ENCODE data around the gene PYY. TPM values are rescaled to one million over a fixed set of nuclear protein-coding genes. Genes with fewer than 3 reads are reported as not detected.
"Not testable (repeated sequence)": the region's sequence is repeated elsewhere in the genome, so short reads cannot be mapped to it uniquely, and the experiment has no call there.

The PYY gene
- total RNA-seq, 1 donor from 2014 or later, result not detected

GRCh38 chr17:43939886-43940285, 13.9 kb downstream of the PYY start:
- Mint-ChIP-seq H3K9me3 (no peaks in the 10 kb centered on the region), H3K27ac (no peak overlapping the region), H3K36me3 (no peaks in the 10 kb centered on the region), H3K27me3 (ENCODE audit: low read depth) (peaks cover 25% of the 10 kb centered on the region), H3K4me3 (no peak overlapping the region), H3K4me1 (peaks cover 7% of the 10 kb centered on the region)
- no peak for DNase-seq (ENCODE audit: low spot score in 2 of 2, unreplicated experiment in 2 of 2)
- TF ChIP-seq CTCF (IDR thresholded peaks at IDR 0.05; ENCODE audit: unreplicated experiment), result no peak

- H3K9me3 Mint-ChIP-seq; H3K27ac Mint-ChIP-seq; H3K4me3 Mint-ChIP-seq; H3K36me3 Mint-ChIP-seq; DNase-seq (ENCODE audit: low spot score in 2 of 2, unreplicated experiment in 2 of 2); H3K4me1 Mint-ChIP-seq: not testable (repeated sequence)
- H3K27me3 Mint-ChIP-seq (ENCODE audit: low read depth), result peaks cover 25% of the 10 kb centered on the region
These were observed 14.3 kb downstream of the PYY start for GRCh38 chr17:43939452-43939851.

GRCh38 chr17:43938838-43939182, 14.9 kb downstream of the PYY start:
- peaks cover 30% of the 10 kb centered on the region for H3K27me3 Mint-ChIP-seq (ENCODE audit: low read depth)
- no peak overlapping the region for H3K27ac Mint-ChIP-seq
- H3K4me3 Mint-ChIP-seq, result no peak overlapping the region
- no peaks in the 10 kb centered on the region for H3K36me3 Mint-ChIP-seq
- peaks cover 3% of the 10 kb centered on the region for H3K4me1 Mint-ChIP-seq
- no peak for DNase-seq (ENCODE audit: low spot score in 2 of 2, unreplicated experiment in 2 of 2)
- no peak for TF ChIP-seq CTCF (IDR thresholded peaks at IDR 0.05; ENCODE audit: unreplicated experiment)
- no peaks in the 10 kb centered on the region for H3K9me3 Mint-ChIP-seq

GRCh38 chr17:43936434-43936833, 17.3 kb downstream of the PYY start:
- no peak for DNase-seq (ENCODE audit: low spot score in 2 of 2, unreplicated experiment in 2 of 2)
- no peak overlapping the region for H3K27ac Mint-ChIP-seq
- no peak overlapping the region for H3K4me3 Mint-ChIP-seq
- peaks cover 31% of the 10 kb centered on the region for H3K27me3 Mint-ChIP-seq (ENCODE audit: low read depth)
- H3K9me3 Mint-ChIP-seq, result no peaks in the 10 kb centered on the region
- no peak for TF ChIP-seq CTCF (IDR thresholded peaks at IDR 0.05; ENCODE audit: unreplicated experiment)
- H3K36me3 Mint-ChIP-seq, result no peaks in the 10 kb centered on the region
- H3K4me1 Mint-ChIP-seq, result peaks cover 3% of the 10 kb centered on the region

GRCh38 chr17:43935926-43936261, 17.8 kb downstream of the PYY start:
- H3K4me3 Mint-ChIP-seq, result no peak overlapping the region
- no peak for TF ChIP-seq CTCF (IDR thresholded peaks at IDR 0.05; ENCODE audit: unreplicated experiment)
- no peak overlapping the region for H3K27ac Mint-ChIP-seq
- H3K9me3 Mint-ChIP-seq, result no peaks in the 10 kb centered on the region
- H3K27me3 Mint-ChIP-seq (ENCODE audit: low read depth), result peaks cover 35% of the 10 kb centered on the region
- DNase-seq (ENCODE audit: low spot score in 2 of 2, unreplicated experiment in 2 of 2), result no peak
- H3K36me3 Mint-ChIP-seq, result no peaks in the 10 kb centered on the region
- H3K4me1 Mint-ChIP-seq, result peaks cover 3% of the 10 kb centered on the region

- Mint-ChIP-seq H3K27me3 (ENCODE audit: low read depth) (peaks cover 32% of the 10 kb centered on the region), H3K4me1 (peaks cover 3% of the 10 kb centered on the region), H3K9me3 (no peaks in the 10 kb centered on the region), H3K4me3 (no peak overlapping the region), H3K27ac (no peak overlapping the region), H3K36me3 (no peaks in the 10 kb centered on the region)
- DNase-seq (ENCODE audit: low spot score in 2 of 2, unreplicated experiment in 2 of 2), result no peak
- no peak for TF ChIP-seq CTCF (IDR thresholded peaks at IDR 0.05; ENCODE audit: unreplicated experiment)
These were observed 18.4 kb downstream of the PYY start for GRCh38 chr17:43935204-43935925.
